ENCODE data around the gene ACTL7A. TPM values are rescaled to one million over a fixed set of nuclear protein-coding genes. Genes with fewer than 3 reads are reported as not detected.
A peak's percentile ranks its signal among the peaks of the same experiment; 100 is the strongest.
"Not testable (repeated sequence)": the region's sequence is repeated elsewhere in the genome, so short reads cannot be mapped to it uniquely, and the experiment has no call there.

ACTL7A gene
- total and polyA plus RNA-seq, 3 donors from 2014 or later = 74.9 to 292 (median 168) TPM

GRCh38 chr9:108884701-108885100 is 22.6 kb downstream of the ACTL7A start:
- DNase-seq = no peak
- WGBS, 2 donors = 78 to 91% methylated on average over 3 of the region's 3 CpGs
- no peak for TF ChIP-seq POLR2A (IDR thresholded peaks at IDR 0.05)
- TF ChIP-seq CTCF (IDR thresholded peaks at IDR 0.05) = no peak
- no peaks in the 10 kb centered on the region for H3K9me3 ChIP-seq
- H3K27ac ChIP-seq = no peak overlapping the region
- no peaks in the 10 kb centered on the region for H3K36me3 ChIP-seq (ENCODE audit: low read depth, missing control alignments)
- intact Hi-C loops (cut with DNase I; ENCODE audit: low total_unique reads) = no loop called here
- peaks cover 23% of the 10 kb centered on the region for H3K4me1 ChIP-seq
- no peaks in the 10 kb centered on the region for H3K27me3 ChIP-seq
- H3K4me3 ChIP-seq = no peak overlapping the region

- WGBS, 2 donors = 14 to 45% methylated on average over 1 of the region's 1 CpG
These were observed 23.7 kb downstream of the ACTL7A start for GRCh38 chr9:108885643-108886348.

GRCh38 chr9:108886594-108887271 is 24.7 kb downstream of the ACTL7A start:
- H3K4me3 ChIP-seq; intact Hi-C loops (cut with DNase I; ENCODE audit: low total_unique reads); DNase-seq; H3K27me3 ChIP-seq; H3K9me3 ChIP-seq; H3K36me3 ChIP-seq (ENCODE audit: low read depth, missing control alignments): not testable (repeated sequence)
- Histone ChIP-seq H3K27ac (peak overlapping the region in 1 of 2 donors; percentile 22), H3K4me1 (peaks cover 23% of the 10 kb centered on the region)
- WGBS, 2 donors = 75 to 82% methylated on average over 3 of the region's 3 CpGs

More at GRCh38 chr9:108885643-108886348, 23.7 kb downstream of the ACTL7A start:
- Histone ChIP-seq H3K4me3 (no peak overlapping the region), H3K27ac (peak overlapping the region; percentile 22 to 43), H3K36me3 (ENCODE audit: low read depth, missing control alignments) (no peaks in the 10 kb centered on the region), H3K4me1 (peaks cover 23% of the 10 kb centered on the region), H3K9me3 (no peaks in the 10 kb centered on the region), H3K27me3 (no peaks in the 10 kb centered on the region)
- intact Hi-C loops (cut with DNase I; ENCODE audit: low total_unique reads) = no loop called here
- peak; percentile 81 for DNase-seq
- no peak for TF ChIP-seq POLR2A (IDR thresholded peaks at IDR 0.05)
- no peak for TF ChIP-seq CTCF (IDR thresholded peaks at IDR 0.05)

- H3K27ac ChIP-seq = no peak overlapping the region
- H3K4me3 ChIP-seq = no peak overlapping the region
- intact Hi-C loops (cut with DNase I; ENCODE audit: low total_unique reads) = no loop called here
- H3K4me1 ChIP-seq = peaks cover 23% of the 10 kb centered on the region
- H3K27me3 ChIP-seq = no peaks in the 10 kb centered on the region
- 79 to 85% methylated on average over 4 of the region's 4 CpGs for WGBS, 2 donors
- H3K36me3 ChIP-seq (ENCODE audit: low read depth, missing control alignments) = no peaks in the 10 kb centered on the region
- peak in 1 of 3 experiments; percentile 8 for TF ChIP-seq CTCF (IDR thresholded peaks at IDR 0.05)
- TF ChIP-seq POLR2A (IDR thresholded peaks at IDR 0.05) = no peak
- H3K9me3 ChIP-seq = no peaks in the 10 kb centered on the region
- DNase-seq = no peak
These were observed 27.6 kb downstream of the ACTL7A start for GRCh38 chr9:108889649-108890067.

- intact Hi-C loops (cut with DNase I; ENCODE audit: low total_unique reads) = no loop called here
- Histone ChIP-seq H3K27ac (no peak overlapping the region), H3K27me3 (no peaks in the 10 kb centered on the region), H3K4me1 (no peaks in the 10 kb centered on the region), H3K36me3 (ENCODE audit: low read depth, missing control alignments) (no peaks in the 10 kb centered on the region), H3K9me3 (no peaks in the 10 kb centered on the region), H3K4me3 (no peak overlapping the region)
- TF ChIP-seq POLR2A (IDR thresholded peaks at IDR 0.05) = no peak
- no peak for TF ChIP-seq CTCF (IDR thresholded peaks at IDR 0.05)
- no peak for DNase-seq
- 88 to 91% methylated on average over 4 of the region's 4 CpGs for WGBS, 2 donors
These were observed 32.3 kb downstream of the ACTL7A start for GRCh38 chr9:108894225-108894997.
